ENCODE results near the gene LPIN2. TPM values are rescaled to one million over a fixed set of nuclear protein-coding genes. Genes with fewer than 3 reads are reported as not detected.
"Not testable (repeated sequence)": the region's sequence is repeated elsewhere in the genome, so short reads cannot be mapped to it uniquely, and the experiment has no call there.

The LPIN2 gene
- total RNA-seq, 3 donors from 2014 or later, result 55.5 to 66.6 (median 60.6) TPM

DNA sequence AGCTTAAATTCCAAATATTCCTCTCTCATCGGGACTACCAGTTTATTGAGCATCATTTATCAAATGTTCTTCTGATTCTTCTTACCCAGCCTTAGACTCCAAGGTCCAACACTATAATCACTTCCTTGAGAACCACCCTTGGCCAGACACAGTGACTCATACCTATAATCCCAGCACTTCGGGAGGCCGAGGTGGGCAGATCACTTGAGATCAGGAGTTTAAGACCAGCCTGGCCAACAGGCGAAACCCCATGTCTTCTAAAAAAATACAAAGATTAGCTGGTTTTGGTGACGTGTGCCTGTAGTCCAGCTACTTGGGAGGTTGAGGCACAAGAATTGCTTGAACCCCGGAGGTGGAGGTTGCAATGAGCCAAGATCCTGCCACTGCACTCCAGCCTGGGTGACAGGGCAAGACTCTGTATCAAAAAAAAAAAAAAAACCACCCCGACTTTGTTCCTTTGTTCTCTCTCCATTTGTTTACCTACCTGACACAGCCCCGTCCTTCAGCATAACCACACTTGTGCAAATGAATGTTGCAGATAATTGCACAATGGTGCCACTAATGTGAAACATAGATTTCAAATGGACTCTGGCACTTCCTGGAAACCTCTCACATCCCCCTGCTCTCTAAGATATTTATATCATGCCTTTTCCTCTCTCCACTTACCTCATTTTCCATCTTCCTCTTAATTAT, 38.9 kb upstream of the LPIN2 start:
- Mint-ChIP-seq H3K9me3 (peaks cover 5% of the 10 kb centered on the region), H3K27me3 (ENCODE audit: low read depth) (no peaks in the 10 kb centered on the region), H3K36me3 (ENCODE audit: insufficient read depth) (no peaks in the 10 kb centered on the region), H3K4me1 (ENCODE audit: low read depth) (peaks cover 29% of the 10 kb centered on the region), H3K4me3 (no peak overlapping the region)
- ATAC-seq (no peak), DNase-seq (no peak)

DNA sequence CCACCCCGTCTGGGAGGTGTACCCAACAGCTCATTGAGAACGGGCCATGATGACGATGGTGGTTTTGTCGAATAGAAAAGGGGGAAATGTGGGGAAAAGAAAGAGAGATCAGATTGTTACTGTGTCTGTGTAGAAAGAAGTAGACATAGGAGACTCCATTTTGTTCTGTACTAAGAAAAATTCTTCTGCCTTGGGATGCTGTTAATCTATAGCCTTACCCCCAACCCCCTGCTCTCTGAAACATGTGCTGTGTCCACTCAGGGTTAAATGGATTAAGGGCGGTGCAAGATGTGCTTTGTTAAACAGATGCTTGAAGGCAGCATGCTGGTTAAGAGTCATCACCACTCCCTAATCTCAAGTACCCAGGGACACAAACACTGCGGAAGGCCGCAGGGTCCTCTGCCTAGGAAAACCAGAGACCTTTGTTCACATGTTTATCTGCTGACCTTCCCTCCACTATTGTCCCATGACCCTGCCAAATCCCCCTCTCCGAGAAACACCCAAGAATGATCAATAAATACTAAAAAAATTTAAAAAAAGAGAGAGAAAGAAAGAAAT, 37.0 kb upstream of the LPIN2 start:
- not testable (repeated sequence) for DNase-seq; H3K4me3 Mint-ChIP-seq; H3K36me3 Mint-ChIP-seq (ENCODE audit: insufficient read depth); H3K27me3 Mint-ChIP-seq (ENCODE audit: low read depth); ATAC-seq; H3K9me3 Mint-ChIP-seq
- peaks cover 30% of the 10 kb centered on the region for H3K4me1 Mint-ChIP-seq (ENCODE audit: low read depth)

DNA sequence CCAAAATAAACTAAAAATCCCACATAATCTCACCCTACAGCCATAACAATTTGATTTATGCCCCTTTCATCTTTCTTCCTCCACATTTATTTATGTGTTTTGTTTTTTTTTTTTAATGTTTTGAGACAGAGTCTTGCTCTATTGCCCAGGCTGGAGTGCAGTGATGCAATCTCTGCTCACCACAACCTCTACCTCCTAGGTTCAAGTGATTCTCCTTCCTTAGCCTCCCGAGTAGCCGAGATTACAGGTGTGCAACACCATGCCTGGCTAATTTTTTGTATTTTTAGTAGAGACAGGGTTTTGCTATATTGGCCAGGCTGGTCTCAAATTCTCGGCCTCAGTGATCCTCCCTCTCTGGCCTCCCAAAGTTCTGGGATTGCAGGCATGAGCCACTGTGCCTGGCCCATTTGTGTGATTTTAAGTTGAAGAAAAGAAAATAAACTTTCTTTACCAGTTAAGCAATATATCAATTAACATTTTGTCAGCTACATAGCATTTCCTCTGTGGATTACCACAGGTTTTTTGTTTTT, 35.9 kb upstream of the LPIN2 start:
- no peak overlapping the region for H3K4me3 Mint-ChIP-seq
- no peaks in the 10 kb centered on the region for H3K27me3 Mint-ChIP-seq (ENCODE audit: low read depth)
- DNase-seq (no peak), ATAC-seq (no peak)
- peaks cover 5% of the 10 kb centered on the region for H3K9me3 Mint-ChIP-seq
- H3K4me1 Mint-ChIP-seq (ENCODE audit: low read depth), result peaks cover 28% of the 10 kb centered on the region
- H3K36me3 Mint-ChIP-seq (ENCODE audit: insufficient read depth), result no peaks in the 10 kb centered on the region

DNA sequence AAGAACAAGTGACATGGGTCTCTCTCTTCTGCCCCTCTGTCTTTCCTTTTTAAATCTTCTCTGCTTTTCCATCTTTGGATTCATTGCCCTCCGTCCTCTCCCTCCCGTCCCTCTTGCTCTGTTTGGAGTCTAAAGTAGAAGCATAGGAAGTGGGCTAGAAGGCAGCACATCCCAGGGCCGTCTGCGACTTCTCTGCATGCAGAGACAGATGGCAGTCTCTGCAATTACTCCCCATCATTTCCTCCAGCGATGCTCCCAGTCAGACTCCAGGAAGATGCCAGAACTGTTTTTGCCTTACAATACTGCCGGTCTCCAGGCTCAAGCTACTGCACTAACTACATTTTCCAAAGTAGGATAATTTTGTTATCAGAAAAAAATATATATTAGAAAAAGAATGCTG, 35.2 kb upstream of the LPIN2 start:
- H3K4me3 Mint-ChIP-seq, result no peak overlapping the region

DNA sequence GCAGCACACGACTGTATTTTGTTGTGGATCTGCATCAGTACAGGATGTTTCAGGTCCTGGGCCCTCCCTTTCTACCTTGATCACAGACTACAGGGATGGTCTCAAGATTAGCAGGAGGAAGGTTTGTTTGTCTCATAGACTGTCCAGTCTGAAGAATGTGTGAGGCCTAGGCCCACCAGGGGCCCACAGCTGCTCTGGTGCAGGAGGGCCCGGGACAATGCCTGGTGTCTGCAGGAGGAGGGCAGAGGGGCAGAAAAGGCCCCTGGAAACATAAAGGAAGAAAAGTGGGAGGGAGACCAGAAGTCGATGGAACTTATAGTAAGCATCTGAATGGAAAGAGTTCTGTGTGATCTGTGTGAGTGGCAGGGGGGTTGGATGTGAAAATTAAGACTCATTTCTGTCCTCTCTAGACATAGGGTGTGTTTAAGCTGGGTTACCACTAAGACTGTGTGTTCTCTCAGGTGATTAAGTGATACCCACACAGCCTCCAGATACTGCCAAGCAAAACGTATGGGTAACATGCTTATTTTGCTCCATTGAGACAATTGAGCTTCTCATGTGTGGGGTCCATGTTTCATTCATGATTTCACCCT, 33.4 kb upstream of the LPIN2 start:
- DNase-seq, result no peak
- H3K27me3 Mint-ChIP-seq (ENCODE audit: low read depth), result no peaks in the 10 kb centered on the region
- no peaks in the 10 kb centered on the region for H3K36me3 Mint-ChIP-seq (ENCODE audit: insufficient read depth)
- no peaks in the 10 kb centered on the region for H3K9me3 Mint-ChIP-seq
- peak; percentile 97 to 98 for ATAC-seq
- peaks cover 10% of the 10 kb centered on the region for H3K4me1 Mint-ChIP-seq (ENCODE audit: low read depth)
- no peak overlapping the region for H3K4me3 Mint-ChIP-seq

More for the DNA sequence above, 35.2 kb upstream of the LPIN2 start:
- Mint-ChIP-seq H3K9me3 (peaks cover 2% of the 10 kb centered on the region), H3K27me3 (ENCODE audit: low read depth) (no peaks in the 10 kb centered on the region), H3K4me1 (ENCODE audit: low read depth) (peaks cover 23% of the 10 kb centered on the region), H3K36me3 (ENCODE audit: insufficient read depth) (no peaks in the 10 kb centered on the region)
- ATAC-seq (no peak), DNase-seq (no peak)

DNA sequence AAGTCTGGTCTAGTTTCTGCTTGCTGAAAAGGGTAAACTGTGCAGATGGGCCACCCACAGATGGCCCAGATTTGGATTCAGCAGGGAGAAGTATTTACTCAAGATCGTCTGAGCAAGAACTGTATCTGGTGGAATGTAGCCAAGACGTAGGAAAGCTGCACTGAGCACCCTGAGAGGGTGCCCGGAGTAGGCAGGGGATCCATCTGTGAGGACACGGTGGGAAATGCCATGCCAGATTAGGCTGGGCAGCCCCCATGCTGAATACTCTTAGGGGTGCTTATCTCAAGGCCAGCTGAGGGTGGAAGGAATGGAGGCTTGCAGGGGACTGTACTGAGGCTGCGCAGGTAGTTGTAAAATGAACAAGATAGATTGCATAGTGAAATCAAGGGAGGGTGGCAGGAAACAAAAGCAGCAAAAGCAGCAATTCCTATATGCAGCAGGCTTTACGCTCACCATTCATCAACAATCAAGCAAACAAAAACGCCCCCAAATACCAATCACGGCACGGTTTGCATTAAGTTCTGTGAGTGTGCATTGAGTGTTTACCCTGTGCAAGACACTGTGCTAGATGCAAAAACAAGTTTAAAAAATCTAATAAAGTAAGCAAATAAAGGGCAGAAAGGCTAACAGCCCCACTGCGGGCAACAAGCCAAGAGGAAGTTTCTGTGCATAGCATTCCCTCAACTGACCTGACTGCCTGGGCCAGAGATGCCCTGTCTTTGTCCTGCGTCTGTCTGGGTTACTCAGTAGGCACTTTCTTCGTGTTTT, 32.2 kb upstream of the LPIN2 start:
- no peaks in the 10 kb centered on the region for H3K27me3 Mint-ChIP-seq (ENCODE audit: low read depth)
- ATAC-seq (no peak), DNase-seq (no peak)
- peaks cover 11% of the 10 kb centered on the region for H3K4me1 Mint-ChIP-seq (ENCODE audit: low read depth)
- no peak overlapping the region for H3K4me3 Mint-ChIP-seq
- H3K9me3 Mint-ChIP-seq, result no peaks in the 10 kb centered on the region
- H3K36me3 Mint-ChIP-seq (ENCODE audit: insufficient read depth), result no peaks in the 10 kb centered on the region

DNA sequence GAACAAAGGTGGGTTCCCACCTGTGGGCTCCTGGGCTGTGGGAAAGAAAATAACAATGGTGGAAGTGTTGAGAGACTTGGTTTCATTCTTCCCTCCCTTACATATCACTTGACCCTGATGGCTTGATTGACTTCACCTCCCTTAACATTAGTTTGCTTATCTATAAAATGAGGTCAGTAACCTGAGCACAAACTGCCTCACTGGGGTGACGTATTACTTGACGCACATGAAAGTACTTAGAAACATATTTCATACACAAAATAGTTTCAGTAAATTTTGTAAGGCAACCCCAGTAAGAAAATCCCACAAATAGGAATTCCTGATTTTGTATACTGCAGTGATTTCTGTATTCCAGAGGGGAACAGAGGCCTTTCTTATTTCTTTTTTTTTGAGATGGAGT, 29.4 kb upstream of the LPIN2 start:
- H3K27me3 Mint-ChIP-seq (ENCODE audit: low read depth), result no peaks in the 10 kb centered on the region
- no peak overlapping the region for H3K4me3 Mint-ChIP-seq
- DNase-seq, result no peak
- no peak for ATAC-seq
- peaks cover 16% of the 10 kb centered on the region for H3K4me1 Mint-ChIP-seq (ENCODE audit: low read depth)
- no peaks in the 10 kb centered on the region for H3K36me3 Mint-ChIP-seq (ENCODE audit: insufficient read depth)
- H3K9me3 Mint-ChIP-seq, result no peaks in the 10 kb centered on the region

DNA sequence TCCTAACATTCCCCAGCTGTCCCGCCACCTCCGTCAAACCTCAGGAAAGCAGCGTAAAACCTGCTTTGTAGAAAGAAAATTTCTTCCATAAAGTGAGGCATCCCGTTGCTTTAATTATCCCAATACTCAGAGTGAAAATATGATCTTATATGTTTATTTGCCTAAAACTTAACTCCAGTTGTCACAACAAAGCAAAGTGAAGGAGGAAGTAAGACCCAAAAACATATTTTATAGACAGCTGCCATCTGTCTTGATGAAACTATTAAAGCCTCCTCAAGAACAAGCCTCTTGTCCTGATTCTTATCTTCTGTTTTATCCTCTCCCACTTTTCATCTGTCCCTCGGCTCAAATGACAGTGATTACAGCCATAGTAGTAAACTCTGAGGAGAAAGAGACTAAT, 28.9 kb upstream of the LPIN2 start:
- ATAC-seq (no peak), DNase-seq (no peak)
- H3K4me3 Mint-ChIP-seq, result no peak overlapping the region
- H3K27me3 Mint-ChIP-seq (ENCODE audit: low read depth), result no peaks in the 10 kb centered on the region
- no peaks in the 10 kb centered on the region for H3K36me3 Mint-ChIP-seq (ENCODE audit: insufficient read depth)
- no peaks in the 10 kb centered on the region for H3K9me3 Mint-ChIP-seq
- peaks cover 17% of the 10 kb centered on the region for H3K4me1 Mint-ChIP-seq (ENCODE audit: low read depth)

DNA sequence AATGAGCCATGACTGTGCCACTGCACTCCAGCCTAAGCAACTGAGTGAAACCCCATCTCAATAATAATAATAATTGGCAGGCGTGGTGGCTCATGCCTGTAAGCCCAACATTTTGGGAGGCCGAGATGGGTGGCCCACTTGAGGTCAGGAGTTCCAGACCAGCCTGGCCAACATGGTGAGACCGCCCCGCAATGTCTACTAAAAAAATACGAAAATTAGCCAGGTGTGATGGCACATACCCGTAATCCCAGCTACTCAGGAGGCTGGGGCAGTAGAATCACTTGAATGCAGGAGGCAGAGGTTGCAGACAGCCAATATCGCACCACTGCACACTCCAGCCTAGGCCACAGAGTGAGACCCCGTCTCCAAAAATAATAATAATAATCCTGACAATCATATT, 27.9 kb upstream of the LPIN2 start:
- ATAC-seq (no peak), DNase-seq (no peak)
- Mint-ChIP-seq H3K4me3 (no peak overlapping the region), H3K27me3 (ENCODE audit: low read depth) (no peaks in the 10 kb centered on the region), H3K36me3 (ENCODE audit: insufficient read depth) (no peaks in the 10 kb centered on the region), H3K9me3 (no peaks in the 10 kb centered on the region), H3K4me1 (ENCODE audit: low read depth) (peaks cover 11% of the 10 kb centered on the region)

DNA sequence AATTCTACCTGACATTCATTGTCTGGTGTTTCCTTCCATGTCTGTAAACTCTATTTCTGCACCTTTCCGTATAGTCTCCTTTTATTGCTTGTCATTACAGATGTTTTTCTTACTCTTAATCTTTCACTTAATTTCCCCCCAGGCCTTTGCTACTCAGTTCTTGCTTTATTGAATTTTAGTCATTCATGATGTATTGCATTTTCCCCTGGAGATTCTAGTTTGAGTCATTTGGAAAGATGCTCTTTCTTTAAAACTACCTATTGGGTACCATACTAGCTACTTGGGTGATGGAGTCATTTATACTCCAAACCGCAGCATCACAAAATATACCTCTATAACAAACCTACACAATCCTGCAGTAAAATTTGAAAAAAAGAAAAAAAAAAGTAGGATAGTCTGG, 27.2 kb upstream of the LPIN2 start:
- DNase-seq, result no peak
- ATAC-seq, result peak; percentile 37 to 77
- Mint-ChIP-seq H3K36me3 (ENCODE audit: insufficient read depth) (no peaks in the 10 kb centered on the region), H3K9me3 (no peaks in the 10 kb centered on the region), H3K4me1 (ENCODE audit: low read depth) (peaks cover 11% of the 10 kb centered on the region), H3K4me3 (no peak overlapping the region), H3K27me3 (ENCODE audit: low read depth) (no peaks in the 10 kb centered on the region)

DNA sequence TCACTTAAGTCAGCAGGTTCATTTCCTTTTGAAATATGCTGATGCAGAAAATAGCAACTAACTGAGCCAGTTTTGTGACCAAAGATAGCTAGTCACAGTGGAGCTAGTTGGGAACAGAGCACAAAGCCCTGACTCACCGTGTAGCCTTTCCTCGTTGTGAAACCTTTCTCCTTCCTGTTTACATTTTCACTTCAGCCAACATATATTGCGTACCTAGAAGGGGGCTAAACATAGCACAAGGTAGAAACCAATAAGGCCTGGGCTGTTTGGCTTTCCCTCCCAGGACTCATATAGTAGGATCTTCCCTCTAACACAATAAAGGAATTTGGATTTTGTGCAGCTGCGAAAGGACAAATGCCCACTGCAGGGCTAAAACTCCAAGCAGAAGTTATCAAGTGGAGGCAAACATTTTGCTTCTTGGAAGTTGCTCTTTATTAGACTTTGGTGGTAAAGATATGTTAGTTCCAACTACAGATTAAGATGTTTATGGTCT, 24.5 kb upstream of the LPIN2 start:
- peaks cover 9% of the 10 kb centered on the region for H3K4me1 Mint-ChIP-seq (ENCODE audit: low read depth)
- no peaks in the 10 kb centered on the region for H3K9me3 Mint-ChIP-seq
- no peaks in the 10 kb centered on the region for H3K27me3 Mint-ChIP-seq (ENCODE audit: low read depth)
- H3K36me3 Mint-ChIP-seq (ENCODE audit: insufficient read depth), result no peaks in the 10 kb centered on the region
- no peak overlapping the region for H3K4me3 Mint-ChIP-seq
- peak; percentile 58 to 75 for ATAC-seq
- DNase-seq, result no peak

DNA sequence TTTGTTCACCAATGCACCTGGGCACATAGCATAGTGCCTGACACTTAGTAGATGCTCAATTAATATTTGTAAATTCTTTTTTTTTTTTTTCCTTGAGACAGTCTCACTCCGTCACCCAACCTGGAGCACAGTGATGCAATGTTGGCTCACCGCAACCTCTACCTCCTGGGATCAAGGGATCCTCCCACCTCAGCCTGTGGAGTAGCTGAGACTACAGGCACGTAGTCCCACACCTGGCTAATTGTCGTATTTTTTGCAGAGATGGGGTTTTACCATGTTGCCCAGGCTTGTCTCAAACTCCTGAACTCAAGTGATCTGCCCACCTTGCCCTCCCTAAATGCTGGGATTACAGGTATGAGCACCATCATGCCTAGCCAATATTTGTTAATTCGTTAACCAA, 23.2 kb upstream of the LPIN2 start:
- DNase-seq (no peak), ATAC-seq (no peak)
- Mint-ChIP-seq H3K27me3 (ENCODE audit: low read depth) (no peaks in the 10 kb centered on the region), H3K4me3 (no peak overlapping the region), H3K9me3 (no peaks in the 10 kb centered on the region), H3K36me3 (ENCODE audit: insufficient read depth) (no peaks in the 10 kb centered on the region), H3K4me1 (ENCODE audit: low read depth) (peaks cover 9% of the 10 kb centered on the region)

DNA sequence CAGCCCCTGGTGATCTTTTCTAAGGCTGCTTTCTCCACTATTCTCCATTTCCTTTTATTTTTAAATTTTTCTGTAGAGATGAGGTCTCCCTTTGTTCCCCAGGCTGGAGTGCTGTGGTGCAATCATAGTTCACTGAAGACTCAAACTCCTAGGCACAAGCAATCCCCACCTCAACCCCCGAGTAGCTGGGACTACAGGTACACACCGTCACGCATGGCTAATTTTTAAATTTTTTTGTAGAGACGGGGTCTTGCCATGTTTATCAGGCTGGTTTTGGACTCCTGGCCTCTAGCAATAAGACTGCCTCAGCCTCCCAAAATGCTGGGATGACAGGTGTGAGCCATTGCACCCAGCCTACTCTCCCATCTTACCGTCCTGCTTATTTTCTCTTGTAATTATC, 22.7 kb upstream of the LPIN2 start:
- no peaks in the 10 kb centered on the region for H3K9me3 Mint-ChIP-seq
- no peak for ATAC-seq
- H3K27me3 Mint-ChIP-seq (ENCODE audit: low read depth), result no peaks in the 10 kb centered on the region
- peaks cover 9% of the 10 kb centered on the region for H3K4me1 Mint-ChIP-seq (ENCODE audit: low read depth)
- H3K4me3 Mint-ChIP-seq, result no peak overlapping the region
- no peaks in the 10 kb centered on the region for H3K36me3 Mint-ChIP-seq (ENCODE audit: insufficient read depth)
- no peak for DNase-seq

DNA sequence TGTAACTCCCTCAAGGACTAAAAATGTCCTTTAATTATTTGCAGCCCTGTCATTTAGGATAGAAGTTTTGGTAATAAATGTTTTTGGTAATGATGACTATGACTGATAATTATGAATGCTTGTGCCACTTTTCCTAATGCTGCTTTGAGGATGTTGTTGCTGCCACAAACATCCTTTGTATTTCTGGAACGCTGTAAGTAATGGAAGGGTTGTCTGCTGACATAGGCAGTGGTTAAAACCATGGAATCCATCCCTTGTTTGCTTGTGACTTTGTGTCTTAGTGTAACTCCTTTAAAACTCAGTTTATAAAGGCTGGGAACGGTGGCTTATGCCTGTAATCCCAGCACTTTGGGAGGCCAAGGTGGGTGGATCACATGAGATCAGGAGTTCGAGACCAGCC, 19.8 kb upstream of the LPIN2 start:
- H3K4me1 Mint-ChIP-seq (ENCODE audit: low read depth), result peaks cover 5% of the 10 kb centered on the region
- no peak for ATAC-seq
- no peaks in the 10 kb centered on the region for H3K36me3 Mint-ChIP-seq (ENCODE audit: insufficient read depth)
- no peak overlapping the region for H3K4me3 Mint-ChIP-seq
- DNase-seq, result no peak
- no peaks in the 10 kb centered on the region for H3K27me3 Mint-ChIP-seq (ENCODE audit: low read depth)
- no peaks in the 10 kb centered on the region for H3K9me3 Mint-ChIP-seq

All from activated T-cell treated with anti-CD3 and anti-CD28 coated beads, Interleukin-2, amount 50 U/mL, for 4 hours (primary cell).